Esophagus (tissue), 2 donors: ENCODE data around the gene NPAS1. TPM values are rescaled to one million over a fixed set of nuclear protein-coding genes. Genes with fewer than 3 reads are reported as not detected.
"Not testable (repeated sequence)": the region's sequence is repeated elsewhere in the genome, so short reads cannot be mapped to it uniquely, and the experiment has no call there.

Experiments
- H3K27ac ChIP-seq, 2 donors: one replicate each; pipeline ENCODE4 v1.5.1; 2013; ENCODE audit warnings: low read depth in 2 of 2, mild to moderate bottlenecking in 2 of 2, inconsistent platforms in 1 of 2, low read length in 1 of 2, moderate library complexity in 1 of 2
- H3K27me3 ChIP-seq, 2 donors: one replicate each; pipeline ENCODE4 v1.6.1; 2013; ENCODE audit warnings: low read length in 2 of 2, control low read depth in 1 of 2, mild to moderate bottlenecking in 1 of 2; ENCODE audit not compliant: insufficient read depth in 2 of 2, control insufficient read depth in 1 of 2
- H3K36me3 ChIP-seq, 2 donors: one replicate each; pipeline ENCODE4 v1.6.1; 2013; ENCODE audit warnings: low read length in 1 of 2; ENCODE audit not compliant: control insufficient read depth in 2 of 2, insufficient read depth in 2 of 2
- H3K4me1 ChIP-seq, 2 donors: one replicate each; pipeline ENCODE4 v1.6.1; 2013; ENCODE audit warnings: low read length in 1 of 2; ENCODE audit not compliant: control insufficient read depth in 2 of 2, insufficient read depth in 2 of 2
- H3K4me3 ChIP-seq, 2 donors: one replicate each; pipeline ENCODE4 v1.5.1; 2013; ENCODE audit warnings: low read length in 2 of 2, mild to moderate bottlenecking in 2 of 2, low read depth in 1 of 2, moderate library complexity in 1 of 2
- H3K9me3 ChIP-seq, 2 donors: one replicate each; pipeline ENCODE4 v1.6.1; 2013; ENCODE audit warnings: mild to moderate bottlenecking in 2 of 2, low read depth in 1 of 2, low read length in 1 of 2, moderate library complexity in 1 of 2; ENCODE audit not compliant: control insufficient read depth in 2 of 2, insufficient read depth in 1 of 2
- WGBS, 2 donors: extraction: QIAGEN DNeasy Blood & Tissue Kit; methylation state at CpG; one replicate each; pipeline ENCODE4 v1.1.7; 2013; 5-methylcytosine and 5-hydroxymethylcytosine counted together
- polyA plus RNA-seq, 2 donors: library from polyadenylated mRNA; stranded (reverse); fragments of 200-250 nt; gene quantifications; one replicate each; pipeline ENCODE4 v1.2.3, GENCODE V29; 2013
- donor health status: healthy with polysubstance abuse.
- donor health status: Bipolar disorder and iron deficiency.

The NPAS1 gene
- polyA plus RNA-seq, 2 donors: 0.56 to 1.2 TPM

DNA sequence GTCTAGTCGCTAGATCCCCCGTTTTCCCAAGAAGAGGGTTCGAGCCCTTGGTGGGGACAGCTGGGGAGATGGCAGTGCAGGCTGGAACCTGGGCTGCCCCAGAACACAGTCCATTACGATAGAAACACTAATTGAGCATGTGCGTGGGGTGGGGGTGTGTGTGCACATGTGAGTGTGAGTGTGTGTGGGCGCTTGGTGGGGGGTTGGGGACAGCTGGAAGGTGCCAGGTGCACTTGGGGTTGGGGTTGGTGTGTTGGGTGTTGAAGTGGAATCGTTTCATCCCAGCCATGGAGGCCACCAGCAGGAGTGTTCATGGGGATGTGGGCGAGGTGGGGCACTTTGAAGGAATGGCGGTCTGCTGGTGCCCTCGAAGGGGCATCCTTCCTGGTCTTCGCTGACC is 18.1 kb upstream of the NPAS1 start:
- Histone ChIP-seq H3K4me1 (no peaks in the 10 kb centered on the region), H3K27me3 (no peaks in the 10 kb centered on the region), H3K4me3 (no peak overlapping the region), H3K36me3 (peaks cover 4 to 41% of the 10 kb centered on the region in 2 donors), H3K27ac (no peak overlapping the region), H3K9me3 (peaks cover 0 to 6% of the 10 kb centered on the region in 2 donors)
- WGBS, 2 donors: 89 to 92% methylated on average over 11 of the region's 11 CpGs

DNA sequence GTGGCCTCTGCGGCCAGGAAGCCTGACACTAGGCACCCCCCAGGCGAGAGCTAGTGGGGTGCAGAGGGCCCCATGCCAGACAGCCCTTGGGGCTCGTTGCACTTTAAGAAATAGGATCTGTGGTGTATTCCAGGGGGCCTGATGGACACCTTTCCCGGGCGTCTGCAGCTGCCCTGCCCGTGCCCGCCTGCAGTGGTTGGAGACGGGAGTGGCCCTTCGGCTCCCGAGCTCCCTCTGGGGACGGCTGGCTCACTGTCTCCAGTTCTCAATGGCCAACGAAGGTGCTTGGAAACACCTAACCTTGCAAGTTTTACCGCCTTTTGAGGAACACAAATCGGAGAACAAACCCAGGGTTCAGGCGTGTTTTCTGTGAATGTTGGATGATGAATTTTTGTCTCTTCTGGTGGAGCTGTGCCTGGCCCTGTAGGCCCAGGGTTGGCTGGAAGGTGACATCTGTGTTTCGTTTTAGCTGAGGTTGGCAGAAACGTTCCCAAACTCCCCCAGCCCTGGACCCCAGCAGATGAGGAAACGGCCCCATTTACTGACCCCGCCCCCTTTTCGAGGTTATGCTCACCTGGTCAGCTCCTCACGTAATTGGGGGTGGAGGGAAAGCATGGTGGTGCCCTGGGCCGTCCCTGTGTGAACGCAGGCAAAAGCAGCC is 17.4 kb upstream of the NPAS1 start:
- no peak overlapping the region for H3K4me3 ChIP-seq
- no peaks in the 10 kb centered on the region for H3K27me3 ChIP-seq
- peaks cover 0 to 6% of the 10 kb centered on the region in 2 donors for H3K9me3 ChIP-seq
- H3K27ac ChIP-seq: no peak overlapping the region
- H3K36me3 ChIP-seq: peaks cover 4 to 40% of the 10 kb centered on the region in 2 donors
- 65% methylated on average over 23 of the region's 23 CpGs for WGBS, 2 donors
- no peaks in the 10 kb centered on the region for H3K4me1 ChIP-seq

DNA sequence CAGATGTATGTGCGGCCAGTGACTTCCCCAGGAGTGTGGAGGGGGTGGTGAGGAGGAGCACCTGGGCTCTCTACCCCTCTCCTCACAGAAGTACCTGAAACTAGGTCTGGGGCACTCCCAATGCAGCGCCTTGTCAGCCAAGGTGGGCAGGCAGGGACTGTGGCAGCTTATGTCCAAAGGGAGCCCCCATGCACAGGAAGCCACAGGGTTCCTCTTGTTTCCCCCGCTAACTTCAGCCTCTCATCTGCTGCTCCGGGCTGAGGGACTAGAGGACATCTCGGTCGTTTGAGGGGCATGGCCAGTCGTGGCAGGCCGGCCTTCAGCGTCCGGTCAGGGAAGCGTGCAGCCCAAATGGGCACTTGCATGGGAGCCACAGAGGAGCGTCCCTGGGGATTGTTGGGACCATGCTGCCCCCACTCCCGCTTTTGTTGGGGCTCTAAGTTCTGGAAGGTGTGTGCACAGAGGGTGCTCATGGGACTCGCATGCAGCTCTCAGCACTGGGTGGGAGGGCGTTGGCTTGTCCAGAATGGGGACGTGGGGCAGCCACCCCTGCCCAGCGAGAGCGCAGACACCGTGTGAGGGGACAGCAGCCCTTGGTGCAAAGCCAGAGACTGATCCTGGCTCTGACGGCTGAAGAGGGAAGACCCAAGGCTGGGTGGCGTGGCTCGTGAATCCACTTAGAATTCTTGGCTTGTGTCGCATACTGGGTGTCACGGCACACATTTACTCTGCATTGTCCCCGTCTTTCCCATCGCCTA is 16.6 kb upstream of the NPAS1 start:
- WGBS, 2 donors: 71 to 73% methylated on average over 26 of the region's 26 CpGs
- H3K4me3 ChIP-seq: no peak overlapping the region
- no peak overlapping the region for H3K27ac ChIP-seq
- peaks cover 4 to 35% of the 10 kb centered on the region in 2 donors for H3K36me3 ChIP-seq
- H3K27me3 ChIP-seq: no peaks in the 10 kb centered on the region
- H3K4me1 ChIP-seq: no peaks in the 10 kb centered on the region
- H3K9me3 ChIP-seq: peaks cover 0 to 6% of the 10 kb centered on the region in 2 donors

DNA sequence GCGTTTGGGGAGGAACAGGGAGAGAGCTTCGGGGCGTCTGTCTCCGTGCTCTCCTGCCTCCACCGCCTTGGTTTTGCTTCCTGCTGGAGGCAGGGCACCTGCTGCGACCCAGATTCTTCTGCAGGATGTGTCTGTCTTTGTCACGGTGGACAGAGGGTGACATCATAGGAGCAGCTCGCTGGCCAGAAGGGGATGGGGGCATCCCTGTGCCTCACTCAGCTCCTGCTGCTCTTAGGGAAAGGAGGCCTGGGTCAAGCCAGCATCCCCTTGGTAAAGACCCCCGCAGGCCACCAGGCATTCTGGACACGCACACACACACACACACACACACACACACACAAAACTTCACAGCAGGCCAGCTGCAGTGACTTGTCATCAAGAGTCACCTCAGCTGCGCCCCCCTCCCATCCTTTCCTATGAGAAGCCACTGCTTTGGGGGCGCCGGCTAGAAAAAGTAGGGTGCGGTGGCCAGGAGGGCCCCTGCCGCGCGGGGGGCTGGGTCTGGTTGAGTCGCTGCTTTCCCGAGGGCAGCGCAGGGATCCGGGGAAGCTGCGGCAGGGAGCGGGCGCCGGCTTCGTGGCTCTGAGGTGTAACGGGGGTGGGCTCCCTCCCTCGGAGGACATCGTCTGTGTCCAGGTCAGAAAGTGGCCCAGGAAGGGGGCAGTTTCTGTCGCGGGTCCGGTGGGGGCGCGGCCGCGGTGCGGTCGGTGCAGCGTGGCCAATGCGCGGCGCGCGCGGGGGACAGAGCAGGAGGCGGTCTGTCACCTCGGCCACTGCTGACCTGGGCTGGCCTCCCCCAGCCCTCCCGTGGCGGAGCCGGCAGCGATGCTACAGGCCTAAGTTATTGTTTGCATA is 15.8 kb upstream of the NPAS1 start:
- Histone ChIP-seq H3K27ac (no peak overlapping the region), H3K9me3 (peaks cover 0 to 6% of the 10 kb centered on the region in 2 donors), H3K36me3 (peaks cover 4 to 32% of the 10 kb centered on the region in 2 donors), H3K27me3 (no peaks in the 10 kb centered on the region), H3K4me3 (no peak overlapping the region), H3K4me1 (no peaks in the 10 kb centered on the region)
- 26 to 28% methylated on average over 51 of the region's 51 CpGs for WGBS, 2 donors

DNA sequence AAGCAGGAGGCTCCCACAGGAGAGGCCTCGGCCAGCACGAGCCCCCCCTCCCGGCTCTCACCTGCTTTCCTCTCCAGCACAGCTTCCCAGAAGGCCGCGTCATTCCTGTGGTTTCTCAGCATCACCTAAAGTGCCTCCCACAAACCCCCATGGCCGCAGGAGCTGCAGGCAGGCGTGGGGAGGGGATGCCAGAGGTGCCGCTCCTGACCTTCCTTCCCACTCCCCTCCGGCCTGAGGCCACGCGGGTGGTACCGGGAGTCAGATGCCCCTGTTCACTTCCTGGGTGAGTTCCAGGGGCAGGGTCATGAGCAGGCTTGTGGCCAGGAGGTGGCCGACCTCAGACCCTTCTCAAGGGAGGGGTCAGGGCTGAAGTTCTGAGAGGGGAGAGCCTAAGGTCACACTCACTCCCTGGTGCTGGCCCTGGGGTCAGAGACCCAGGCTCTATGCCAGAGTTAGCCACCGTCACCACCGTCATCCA is 14.4 kb upstream of the NPAS1 start:
- 80 to 83% methylated on average over 15 of the region's 15 CpGs for WGBS, 2 donors
- H3K27ac ChIP-seq: no peak overlapping the region

DNA sequence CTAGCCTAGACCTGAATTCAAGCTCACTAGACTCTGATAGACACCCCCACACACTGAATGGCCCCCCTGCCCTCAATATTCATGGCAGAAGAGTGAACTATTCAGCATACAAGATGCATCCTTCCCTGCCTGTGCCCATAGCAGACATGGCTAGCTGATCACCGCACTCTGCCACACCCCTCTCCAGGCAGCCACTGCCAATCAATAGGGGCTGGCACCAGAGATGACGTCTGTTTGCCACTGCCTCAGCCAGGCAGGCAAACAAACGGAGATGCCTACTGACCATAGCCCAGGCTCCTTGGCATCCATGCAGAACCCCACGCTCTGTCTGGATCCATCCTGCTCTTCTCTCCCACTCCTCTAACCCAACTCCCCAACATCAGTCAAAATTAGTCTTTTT is 13.8 kb upstream of the NPAS1 start:
- peaks cover 0 to 6% of the 10 kb centered on the region in 2 donors for H3K9me3 ChIP-seq
- H3K4me3 ChIP-seq: no peak overlapping the region

More for the DNA sequence above, 14.4 kb upstream of the NPAS1 start:
- Histone ChIP-seq H3K9me3 (peaks cover 0 to 6% of the 10 kb centered on the region in 2 donors), H3K4me1 (no peaks in the 10 kb centered on the region), H3K4me3 (no peak overlapping the region), H3K27me3 (no peaks in the 10 kb centered on the region), H3K36me3 (peaks cover 0 to 18% of the 10 kb centered on the region in 2 donors)

DNA sequence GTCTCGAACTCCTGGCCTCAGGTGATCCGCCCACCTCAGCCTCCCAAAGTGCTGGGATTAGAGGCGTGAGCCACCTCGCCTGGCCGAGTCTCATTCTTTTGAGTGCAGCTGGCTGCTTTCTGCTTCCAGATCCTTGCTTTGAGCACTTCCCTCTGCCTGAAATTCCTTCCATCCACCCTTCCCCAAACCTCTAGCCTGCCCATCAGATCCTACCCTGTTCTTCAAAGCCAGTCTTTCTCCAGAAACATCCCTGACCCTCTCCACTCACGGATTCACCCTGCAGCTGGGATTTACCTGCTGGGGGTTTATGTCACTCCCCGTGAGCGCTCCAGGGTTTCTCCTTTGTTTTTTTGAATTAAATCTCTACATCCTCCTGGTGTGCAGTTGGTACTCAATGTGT is 13.1 kb upstream of the NPAS1 start:
- WGBS, 2 donors: 60 to 64% methylated on average over 8 of the region's 8 CpGs

More for the DNA sequence above, 13.8 kb upstream of the NPAS1 start:
- H3K4me1 ChIP-seq: no peaks in the 10 kb centered on the region
- H3K27me3 ChIP-seq: no peaks in the 10 kb centered on the region
- no peak overlapping the region for H3K27ac ChIP-seq
- WGBS, 2 donors: 68 to 75% methylated on average over 4 of the region's 4 CpGs
- H3K36me3 ChIP-seq: peaks cover 0 to 11% of the 10 kb centered on the region in 2 donors

DNA sequence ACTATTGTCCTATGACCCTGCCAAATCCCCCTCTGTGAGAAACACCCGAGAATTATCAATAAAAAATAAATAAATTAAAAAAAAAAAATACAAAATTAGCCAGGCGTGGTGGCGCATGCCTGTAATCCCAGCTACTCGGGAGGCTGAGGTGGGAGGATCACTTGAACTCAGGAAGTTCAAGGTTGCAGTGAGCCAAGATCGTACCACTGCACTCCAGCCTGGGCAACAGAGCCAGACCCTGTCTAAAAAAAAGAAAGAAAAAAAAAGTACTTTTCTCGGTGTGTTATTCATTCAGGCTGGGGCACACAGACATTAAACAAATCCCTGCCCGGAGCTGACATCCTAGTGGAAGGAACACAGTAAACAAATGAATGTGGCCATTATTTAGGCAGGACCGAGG is 9.1 kb upstream of the NPAS1 start:
- not testable (repeated sequence) for H3K27me3 ChIP-seq, H3K9me3 ChIP-seq, H3K4me3 ChIP-seq, H3K4me1 ChIP-seq, H3K27ac ChIP-seq, H3K36me3 ChIP-seq
- 71 to 76% methylated on average over 8 of the region's 8 CpGs for WGBS, 2 donors

More for the DNA sequence above, 13.1 kb upstream of the NPAS1 start:
- Histone ChIP-seq H3K27me3 (no peaks in the 10 kb centered on the region), H3K4me3 (no peak overlapping the region), H3K4me1 (no peaks in the 10 kb centered on the region), H3K27ac (no peak overlapping the region), H3K9me3 (peaks cover 0 to 6% of the 10 kb centered on the region in 2 donors), H3K36me3 (peaks cover 0 to 5% of the 10 kb centered on the region in 2 donors)

DNA sequence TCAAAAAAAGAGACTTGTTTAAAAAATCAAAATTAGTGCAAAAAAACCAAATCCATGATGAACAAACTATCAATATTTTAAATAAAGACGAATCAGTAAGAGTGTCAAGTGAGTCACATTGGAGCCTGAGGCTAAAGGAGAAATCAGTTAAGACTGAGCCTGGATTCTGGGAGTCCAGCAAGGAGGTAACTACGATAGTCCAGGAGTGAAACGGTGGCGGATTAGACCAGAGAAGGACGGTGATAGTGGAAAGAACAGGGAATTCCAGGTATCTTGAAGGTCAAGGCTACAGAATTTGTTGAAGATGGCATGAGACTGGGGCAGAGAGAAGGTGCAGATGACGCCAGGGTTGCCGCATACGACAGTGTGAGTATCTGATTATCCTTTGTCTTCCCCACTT is 7.0 kb upstream of the NPAS1 start:
- WGBS, 2 donors: 16 to 18% methylated on average over 8 of the region's 8 CpGs
- Histone ChIP-seq H3K4me1 (peaks cover 0 to 2% of the 10 kb centered on the region in 2 donors), H3K4me3 (no peak overlapping the region)

More for the DNA sequence above, 7.0 kb upstream of the NPAS1 start:
- H3K27me3 ChIP-seq: no peaks in the 10 kb centered on the region
- H3K9me3 ChIP-seq: no peaks in the 10 kb centered on the region
- H3K27ac ChIP-seq: no peak overlapping the region
- H3K36me3 ChIP-seq: no peaks in the 10 kb centered on the region
